GM12864 (cell line): Measurements from ENCODE around the gene PTPN7.
A peak's percentile ranks its signal among the peaks of the same experiment; 100 is the strongest.

Source experiments
- DNase-seq: peaks from one replicate; pipeline ENCODE4 v3.0.0-alpha.2; 2011; ENCODE audit warnings: low read depth
- H3K4me3 ChIP-seq: 2 replicates; pipeline ENCODE4 v1.5.1; 2011; ENCODE audit warnings: mild to moderate bottlenecking, low read depth, low read length, control low read depth
- TF ChIP-seq, protein P1 (sequence below): IDR thresholded peaks from 2 replicates; pipeline ENCODE4 v1.5.1; 2011; ENCODE audit warnings: low read depth, mild to moderate bottlenecking, moderate library complexity, low read length, control low read depth, inconsistent platforms; ENCODE audit errors: missing control alignments

The PTPN7 gene

DNA sequence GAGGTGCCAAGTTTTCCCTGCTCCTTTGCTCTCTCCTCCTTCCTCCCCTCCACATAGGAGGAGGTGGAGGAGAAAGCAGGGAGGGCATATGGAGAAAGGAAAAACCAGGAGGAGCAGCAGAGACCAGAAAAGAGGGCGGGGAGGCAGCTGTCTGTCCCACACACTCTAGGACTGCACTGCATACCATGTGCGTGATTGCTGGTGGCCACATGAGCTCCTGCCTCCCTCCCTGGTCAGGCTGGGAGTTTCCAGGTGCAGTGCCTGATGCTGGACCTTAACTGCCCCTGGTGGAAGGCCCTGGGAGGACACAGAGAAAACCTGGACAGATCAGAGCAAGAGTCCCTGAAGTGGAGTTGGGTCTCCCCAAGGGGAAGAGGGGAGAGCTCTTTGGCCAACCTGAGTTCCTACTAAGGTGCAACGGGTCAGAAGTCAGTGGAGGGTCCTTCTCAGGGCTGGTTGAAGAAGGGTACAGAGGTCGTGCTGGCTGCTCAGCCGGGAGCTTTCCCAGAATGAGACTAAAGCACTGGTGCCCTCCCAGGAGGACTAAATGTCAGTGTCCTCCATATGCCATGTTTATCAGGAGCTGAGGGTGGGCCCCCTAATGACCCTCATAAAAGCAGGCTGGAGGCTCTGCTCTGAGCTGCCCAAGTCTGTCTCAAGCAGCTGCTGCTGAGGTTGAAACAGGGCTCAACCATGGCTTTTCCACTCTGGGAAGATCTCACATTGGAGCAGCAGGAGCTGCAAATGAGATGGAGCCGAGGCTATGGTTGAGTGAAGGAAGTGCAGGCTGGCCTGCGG, 29.7 kb upstream of the PTPN7 start:
- no peak overlapping the region for H3K4me3 ChIP-seq
- TF ChIP-seq, protein P1, sequence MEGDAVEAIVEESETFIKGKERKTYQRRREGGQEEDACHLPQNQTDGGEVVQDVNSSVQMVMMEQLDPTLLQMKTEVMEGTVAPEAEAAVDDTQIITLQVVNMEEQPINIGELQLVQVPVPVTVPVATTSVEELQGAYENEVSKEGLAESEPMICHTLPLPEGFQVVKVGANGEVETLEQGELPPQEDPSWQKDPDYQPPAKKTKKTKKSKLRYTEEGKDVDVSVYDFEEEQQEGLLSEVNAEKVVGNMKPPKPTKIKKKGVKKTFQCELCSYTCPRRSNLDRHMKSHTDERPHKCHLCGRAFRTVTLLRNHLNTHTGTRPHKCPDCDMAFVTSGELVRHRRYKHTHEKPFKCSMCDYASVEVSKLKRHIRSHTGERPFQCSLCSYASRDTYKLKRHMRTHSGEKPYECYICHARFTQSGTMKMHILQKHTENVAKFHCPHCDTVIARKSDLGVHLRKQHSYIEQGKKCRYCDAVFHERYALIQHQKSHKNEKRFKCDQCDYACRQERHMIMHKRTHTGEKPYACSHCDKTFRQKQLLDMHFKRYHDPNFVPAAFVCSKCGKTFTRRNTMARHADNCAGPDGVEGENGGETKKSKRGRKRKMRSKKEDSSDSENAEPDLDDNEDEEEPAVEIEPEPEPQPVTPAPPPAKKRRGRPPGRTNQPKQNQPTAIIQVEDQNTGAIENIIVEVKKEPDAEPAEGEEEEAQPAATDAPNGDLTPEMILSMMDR = no peak
- DNase-seq = no peak

- TF ChIP-seq, protein P1 = peak; percentile 85
- H3K4me3 ChIP-seq = no peak overlapping the region
- DNase-seq = no peak
Measured at GRCh38 chr1:202189001-202189790, 28.8 kb upstream of the PTPN7 start.

GRCh38 chr1:202187697-202188407, 27.4 kb upstream of the PTPN7 start:
- H3K4me3 ChIP-seq = no peak overlapping the region
- TF ChIP-seq, protein P1 = no peak
- no peak for DNase-seq

DNA sequence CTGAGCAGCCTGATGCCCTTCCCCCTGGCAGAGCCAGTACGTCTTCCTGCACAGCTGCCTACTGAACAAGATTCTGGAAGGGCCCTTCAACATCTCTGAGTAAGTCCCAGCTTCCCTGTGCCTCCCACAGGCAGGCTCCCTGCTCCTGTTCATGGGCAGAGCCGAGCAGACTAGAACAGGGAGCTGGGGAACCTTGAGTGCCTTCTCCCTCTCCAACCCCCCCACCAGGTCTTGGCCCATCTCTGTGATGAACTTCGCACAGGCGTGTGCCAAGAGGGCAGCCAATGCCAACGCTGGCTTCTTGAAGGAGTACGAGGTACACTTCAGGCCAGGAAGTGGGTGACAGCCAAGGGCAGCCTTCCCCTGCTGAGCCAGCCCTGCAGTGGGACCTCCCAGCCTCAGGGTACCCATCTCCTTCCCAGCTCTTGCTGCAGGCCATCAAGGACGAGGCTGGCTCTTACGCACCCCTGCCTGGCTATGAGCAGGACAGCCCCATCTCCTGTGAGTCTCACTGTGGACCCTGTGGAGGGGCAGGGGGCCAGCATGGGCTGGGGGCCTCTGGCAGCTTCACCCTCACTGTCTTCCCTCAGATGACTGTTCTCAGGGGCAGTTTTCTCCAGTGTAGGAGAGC, 26.8 kb upstream of the PTPN7 start:
- DNase-seq = no peak
- TF ChIP-seq, protein P1 = no peak
- H3K4me3 ChIP-seq = no peak overlapping the region

DNA sequence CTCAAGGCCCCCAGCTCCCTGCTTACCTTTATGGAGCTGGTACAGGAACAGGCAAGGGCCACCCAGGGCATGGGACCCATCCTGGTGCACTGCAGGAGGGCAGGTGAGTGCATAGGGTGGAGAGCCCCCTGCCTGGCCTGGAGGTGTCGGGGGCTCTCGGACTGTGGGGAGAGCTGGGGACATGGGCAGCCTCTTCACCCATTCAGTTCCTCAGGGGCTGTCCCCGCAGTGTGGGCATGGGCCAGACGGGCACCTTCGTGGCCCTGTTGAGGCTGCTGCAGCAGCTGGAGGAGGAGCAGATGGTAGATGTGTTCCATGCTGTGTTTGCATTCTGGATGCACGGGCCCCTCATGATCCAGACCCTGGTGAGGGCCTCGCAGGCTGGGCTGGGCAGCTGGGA, 25.9 kb upstream of the PTPN7 start:
- no peak for DNase-seq
- no peak overlapping the region for H3K4me3 ChIP-seq
- TF ChIP-seq, protein P1 = no peak

GRCh38 chr1:202184750-202185460, 24.5 kb upstream of the PTPN7 start:
- TF ChIP-seq, protein P1 = peak; percentile 91
- no peak overlapping the region for H3K4me3 ChIP-seq
- no peak for DNase-seq
